MCF 10A (cell line): ENCODE measurements around the gene VMP1. TPM values are rescaled to one million over a fixed set of nuclear protein-coding genes. Genes with fewer than 3 reads are reported as not detected.

Source experiments
- BruUV-seq: library from RNA; stranded (reverse); fragments of 400-500 nt; replicated peaks from 2 replicates; lab custom pipeline; 2021; lab: Mats Ljungman, UMichigan
- CTCF ChIA-PET: fragments of 300-600 bp; sonication (Branson Sonifier 250); formaldehyde crosslinking; extraction: SDS; loops from one replicate; lab custom pipeline; 2021; ENCODE audit warnings: antibody characterized with exemption, inconsistent platforms; lab: Yijun Ruan, JAX
- POLR2A ChIA-PET: fragments of 300-600, 350-650 bp; sonication (Branson Sonifier 250); formaldehyde crosslinking; extraction: SDS; loops from one replicate; lab custom pipeline; 2020; ENCODE audit warnings: antibody characterized with exemption, inconsistent platforms; lab: Yijun Ruan, JAX
- DNase-seq: peaks from one replicate; pipeline ENCODE4 v3.0.0-alpha.2; 2018; ENCODE audit not compliant: unreplicated experiment
- H3K27ac Mint-ChIP-seq: one replicate; pipeline ENCODE4 v1.8.0; 2022; ENCODE audit warnings: mild to moderate bottlenecking, low read depth, mixed read lengths; ENCODE audit not compliant: unreplicated experiment
- H3K27me3 Mint-ChIP-seq: one replicate; pipeline ENCODE4 v1.8.0; 2022; ENCODE audit warnings: mixed read lengths; ENCODE audit not compliant: insufficient read depth, unreplicated experiment
- H3K36me3 Mint-ChIP-seq: one replicate; pipeline ENCODE4 v1.8.0; 2022; ENCODE audit warnings: mild to moderate bottlenecking, moderate library complexity, mixed read lengths; ENCODE audit not compliant: insufficient read depth, unreplicated experiment
- H3K4me1 Mint-ChIP-seq: one replicate; pipeline ENCODE4 v1.8.0; 2022; ENCODE audit warnings: mixed read lengths; ENCODE audit not compliant: insufficient read depth, unreplicated experiment
- H3K4me3 Mint-ChIP-seq: one replicate; pipeline ENCODE4 v1.8.0; 2022; ENCODE audit warnings: mild to moderate bottlenecking, moderate library complexity, mixed read lengths; ENCODE audit not compliant: unreplicated experiment
- H3K9me3 Mint-ChIP-seq: one replicate; pipeline ENCODE4 v1.8.0; 2022; ENCODE audit warnings: mixed read lengths; ENCODE audit not compliant: unreplicated experiment
- CTCF ChIP-seq: fragments of 200-600 bp; IDR thresholded peaks from one replicate; pipeline ENCODE4 v1.8.0; 2022; ENCODE audit warnings: antibody characterized with exemption, mild to moderate bottlenecking; ENCODE audit not compliant: unreplicated experiment
- intact Hi-C: fragments of 100-400 bp; cut with micrococcal nuclease; formaldehyde crosslinking; loops from 2 replicates; pipeline ENCODE4 v1.14.1; 2022
- total RNA-seq: library from RNA; stranded (reverse); gene quantifications from 2 replicates; pipeline ENCODE4 v1.2.3, GENCODE V29; 2022

Gene VMP1
- total RNA-seq, 1 experiment from 2014 or later = 228 TPM

- TF ChIP-seq CTCF = no peak
- ChIA-PET POLR2A (interaction anchor here (1.0 to 2.9 kb wide), 4 partner anchors 10 to 57 kb away, joined by 3 to 14 read pairs (median 6); partner anchors contain the start of genes CLTC, PTRH2 and VMP1), CTCF (interaction anchor here (1.5 kb wide), 1 partner anchor 9 kb away, joined by 8 read pairs; no protein-coding TSS in a partner anchor)
- intact Hi-C loops = no loop called here
- DNase-seq = no peak
- Mint-ChIP-seq H3K4me1 (peaks cover 8% of the 10 kb centered on the region), H3K27ac (no peak overlapping the region), H3K36me3 (peaks cover 89% of the 10 kb centered on the region), H3K4me3 (no peak overlapping the region), H3K9me3 (no peaks in the 10 kb centered on the region), H3K27me3 (no peaks in the 10 kb centered on the region)
- BruUV-seq = no TSS peak
These were observed 30.7 kb upstream of the VMP1 start for GRCh38 chr17:59676716-59677115.

- peaks cover 96% of the 10 kb centered on the region for H3K36me3 Mint-ChIP-seq
- H3K4me1 Mint-ChIP-seq = peaks cover 8% of the 10 kb centered on the region
- H3K9me3 Mint-ChIP-seq = no peaks in the 10 kb centered on the region
- BruUV-seq = no TSS peak
- H3K27me3 Mint-ChIP-seq = no peaks in the 10 kb centered on the region
- no peak overlapping the region for H3K4me3 Mint-ChIP-seq
- ChIA-PET CTCF (interaction anchor here (0.8 kb wide), 1 partner anchor 106 kb away, joined by 3 read pairs; no protein-coding TSS in a partner anchor), POLR2A (interaction anchor here (0.6 to 1.9 kb wide), 5 partner anchors 9 to 28 kb away, joined by 3 to 7 read pairs (median 4); partner anchors contain the start of genes PTRH2 and VMP1)
- DNase-seq = no peak
- no peak overlapping the region for H3K27ac Mint-ChIP-seq
- intact Hi-C loops = no loop called here
- TF ChIP-seq CTCF = no peak
These were observed 28.5 kb upstream of the VMP1 start for GRCh38 chr17:59678918-59679317.

GRCh38 chr17:59680314-59680713, 27.1 kb upstream of the VMP1 start:
- CTCF ChIA-PET = no interaction called here
- Mint-ChIP-seq H3K27ac (no peak overlapping the region), H3K4me1 (peaks cover 2% of the 10 kb centered on the region), H3K36me3 (peaks cover 96% of the 10 kb centered on the region), H3K27me3 (no peaks in the 10 kb centered on the region), H3K4me3 (no peak overlapping the region), H3K9me3 (no peaks in the 10 kb centered on the region)
- intact Hi-C loops = no loop called here
- POLR2A ChIA-PET = no interaction called here
- no peak for TF ChIP-seq CTCF
- no peak for DNase-seq
- no TSS peak for BruUV-seq

DNA sequence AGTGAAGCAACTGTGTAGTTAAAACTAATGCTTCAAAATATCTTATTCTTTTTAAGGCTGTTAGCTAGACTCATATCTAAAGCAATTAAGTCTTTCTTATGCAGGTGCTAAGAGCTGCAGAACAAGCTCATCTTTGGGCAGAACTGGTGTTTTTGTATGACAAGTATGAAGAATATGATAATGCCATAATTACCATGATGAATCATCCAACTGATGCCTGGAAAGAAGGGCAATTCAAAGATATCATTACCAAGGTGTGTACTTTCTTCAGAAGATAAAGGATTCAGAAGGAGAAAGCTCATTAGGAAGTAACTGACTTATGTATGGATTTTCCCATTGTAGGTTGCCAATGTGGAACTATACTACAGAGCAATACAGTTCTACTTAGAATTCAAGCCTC, 24.2 kb upstream of the VMP1 start:
- no peak overlapping the region for H3K4me3 Mint-ChIP-seq
- intact Hi-C loops = no loop called here
- H3K27ac Mint-ChIP-seq = no peak overlapping the region
- CTCF ChIA-PET = interaction anchor here (0.5 kb wide), 1 partner anchor 217 kb away, joined by 4 read pairs; no protein-coding TSS in a partner anchor
- H3K36me3 Mint-ChIP-seq = peaks cover 100% of the 10 kb centered on the region
- BruUV-seq = no TSS peak
- no peak for DNase-seq
- no peak for TF ChIP-seq CTCF
- no peaks in the 10 kb centered on the region for H3K4me1 Mint-ChIP-seq
- H3K27me3 Mint-ChIP-seq = no peaks in the 10 kb centered on the region
- POLR2A ChIA-PET = interaction anchor here (0.5 to 1.9 kb wide), 8 partner anchors 9 to 65 kb away, joined by 3 to 7 read pairs (median 4); partner anchors contain the start of genes CLTC, PTRH2 and VMP1
- H3K9me3 Mint-ChIP-seq = no peaks in the 10 kb centered on the region
